GM21825 (cell line): ENCODE data around the gene PHC3.

Source experiments
- ATAC-seq: cut with Tn5 transposase; IDR thresholded peaks from one replicate; pipeline ENCODE4 v1.9.1; 2021; ENCODE audit warnings: mild to moderate bottlenecking, moderate library complexity; ENCODE audit not compliant: unreplicated experiment

PHC3 gene

DNA sequence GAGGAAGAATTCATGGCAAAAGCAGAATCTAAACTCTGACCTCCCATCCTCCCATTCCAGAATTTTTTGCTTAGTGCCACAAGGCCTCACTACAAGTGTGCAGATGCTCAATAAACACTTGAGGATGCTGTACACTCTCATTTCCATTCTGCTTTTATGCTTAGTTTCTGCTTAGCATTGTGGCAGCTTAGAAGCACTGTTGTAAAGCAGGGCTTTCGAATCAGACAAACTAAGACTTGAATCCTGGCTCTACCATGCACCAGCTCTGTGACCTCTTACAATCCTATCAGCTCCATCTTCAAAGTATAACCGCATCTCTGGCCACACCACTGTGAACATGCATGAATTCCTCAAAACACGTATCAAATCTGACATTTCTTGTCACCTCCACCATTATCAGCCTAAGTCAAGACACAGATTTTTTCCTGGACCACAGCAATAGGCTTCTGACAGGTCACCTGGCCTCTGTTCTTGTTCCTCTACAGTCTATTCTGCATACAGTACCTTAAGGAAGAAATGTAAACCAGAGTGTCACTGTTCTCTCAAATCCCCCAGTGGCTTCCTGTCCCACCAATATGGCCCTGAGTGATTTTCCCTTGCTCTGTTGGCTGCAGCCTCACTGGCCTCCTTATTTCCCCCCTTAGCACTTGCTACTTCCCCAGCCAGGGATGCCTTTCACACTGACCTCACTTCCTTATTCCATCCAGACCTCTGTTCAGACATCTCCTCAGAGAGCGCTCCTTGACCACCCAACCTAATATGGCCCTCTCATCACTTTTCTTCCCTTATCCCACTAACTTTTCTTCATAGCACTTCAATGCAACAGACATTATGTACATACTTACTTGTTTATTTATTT lies 8.1 kb upstream of the PHC3 start:
- no peak for ATAC-seq

DNA sequence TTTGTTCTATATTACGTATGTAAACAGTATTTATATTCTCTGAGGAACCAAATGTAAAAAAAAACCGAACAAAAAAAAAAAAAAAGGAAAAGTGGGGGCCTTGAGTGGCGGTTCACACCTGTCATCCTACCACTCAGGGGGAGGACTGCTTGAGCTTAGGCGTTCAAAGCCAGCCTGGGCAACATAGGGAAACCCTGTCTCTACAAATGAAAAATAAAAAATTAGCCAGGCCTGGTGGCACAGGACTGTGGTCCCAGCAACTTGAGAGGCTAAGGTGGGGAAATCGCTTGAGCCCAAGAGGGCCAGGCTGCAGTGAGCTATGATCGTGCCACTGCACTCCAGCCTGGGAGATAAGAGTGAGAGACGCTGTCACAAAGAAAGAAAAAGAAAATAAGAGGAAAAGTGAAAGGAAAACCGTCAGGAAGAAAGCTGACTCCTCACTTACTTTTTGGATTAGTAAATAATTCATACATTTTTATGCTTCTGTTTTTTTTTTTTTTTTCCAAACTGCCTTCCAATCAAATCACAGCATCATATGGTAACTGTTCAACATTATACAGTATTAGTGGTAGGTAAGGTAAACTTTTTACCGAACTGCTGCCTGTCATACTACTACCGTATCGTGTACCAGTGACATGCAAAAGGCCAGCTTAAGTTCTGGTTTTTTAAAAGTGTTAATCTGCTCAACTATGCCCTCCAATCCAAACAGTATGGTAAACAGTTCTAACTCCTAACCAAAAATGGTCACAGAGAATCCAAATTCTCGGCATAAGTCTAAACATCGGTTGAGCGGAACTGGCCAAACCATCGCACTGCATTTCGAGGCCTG lies 1.2 kb downstream of the PHC3 start:
- ATAC-seq: peak; percentile 23

DNA sequence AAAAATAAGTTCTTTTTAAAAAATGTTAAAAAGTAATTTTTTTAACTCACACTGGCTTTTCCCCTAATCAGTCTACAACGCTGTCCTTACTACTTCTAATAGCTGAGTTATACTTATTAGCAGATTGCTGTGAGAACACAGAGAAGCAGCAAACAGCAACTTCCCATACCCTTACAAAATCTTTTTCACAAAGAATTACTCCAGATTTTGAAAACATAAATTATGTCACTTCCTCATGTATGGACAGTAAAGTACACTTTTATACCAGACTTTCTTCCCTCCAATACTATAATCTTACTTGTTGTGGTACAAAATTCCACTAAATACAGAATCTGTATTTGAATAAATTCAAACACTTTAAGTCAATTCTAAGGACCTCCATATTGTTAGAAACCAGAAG lies 2.1 kb downstream of the PHC3 start:
- ATAC-seq: no peak

DNA sequence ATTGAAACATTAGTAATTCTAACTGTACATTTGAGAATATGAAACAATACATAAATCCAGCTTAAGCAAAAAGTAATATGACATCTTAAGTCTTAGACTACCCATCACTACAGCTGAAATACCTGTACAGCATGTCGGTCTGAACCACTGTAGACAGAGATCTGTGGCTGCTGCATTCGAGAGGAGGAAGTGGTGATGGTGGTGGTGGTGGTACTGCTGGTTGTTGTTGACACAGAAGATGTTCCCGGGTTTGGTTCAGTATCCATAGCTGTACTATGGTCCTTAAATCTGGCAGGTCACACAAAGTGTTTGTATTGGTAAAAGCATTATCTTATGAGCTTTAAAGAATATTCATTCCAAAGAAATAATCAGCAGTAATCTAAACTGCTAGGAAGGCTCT lies 2.9 kb downstream of the PHC3 start:
- peak; percentile 32 for ATAC-seq

DNA sequence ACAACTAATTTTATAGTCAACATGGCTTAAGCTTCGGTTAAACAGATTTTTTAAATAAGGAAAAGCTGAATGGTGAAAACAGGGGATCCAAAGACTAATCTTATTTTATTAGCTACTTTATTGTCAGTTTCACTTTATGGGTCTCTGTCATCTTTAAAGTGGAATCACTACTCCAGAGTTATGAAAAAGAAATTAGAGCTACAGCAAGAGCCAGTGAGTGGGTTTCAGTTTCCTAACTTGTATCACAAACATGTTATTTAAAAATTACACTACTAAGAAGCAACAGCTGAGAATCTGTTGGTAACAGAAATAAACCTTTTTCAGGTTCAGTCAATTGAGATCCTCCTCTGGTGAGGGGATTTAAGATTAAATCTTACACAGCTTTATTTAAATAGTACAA lies 10.0 kb downstream of the PHC3 start:
- peak; percentile 75 for ATAC-seq

DNA sequence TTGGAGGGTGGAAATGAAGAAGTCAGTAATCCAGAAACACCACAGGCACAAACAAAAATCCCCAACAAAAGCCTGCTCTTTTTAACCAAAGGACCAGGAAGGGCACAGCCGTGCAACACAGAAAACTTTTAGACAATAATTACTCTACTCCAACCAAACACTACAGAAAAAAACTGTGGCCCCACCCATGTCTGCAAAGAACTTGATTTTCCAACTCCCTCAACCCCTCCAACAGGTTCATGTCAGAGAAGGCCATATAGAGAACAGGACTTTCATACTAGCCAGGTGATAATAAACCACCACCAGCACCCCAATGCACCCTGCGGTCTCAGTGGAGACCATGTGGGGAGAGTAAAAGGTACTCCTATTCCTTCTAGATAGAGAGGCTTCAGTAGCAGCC lies 16.8 kb downstream of the PHC3 start:
- no peak for ATAC-seq

DNA sequence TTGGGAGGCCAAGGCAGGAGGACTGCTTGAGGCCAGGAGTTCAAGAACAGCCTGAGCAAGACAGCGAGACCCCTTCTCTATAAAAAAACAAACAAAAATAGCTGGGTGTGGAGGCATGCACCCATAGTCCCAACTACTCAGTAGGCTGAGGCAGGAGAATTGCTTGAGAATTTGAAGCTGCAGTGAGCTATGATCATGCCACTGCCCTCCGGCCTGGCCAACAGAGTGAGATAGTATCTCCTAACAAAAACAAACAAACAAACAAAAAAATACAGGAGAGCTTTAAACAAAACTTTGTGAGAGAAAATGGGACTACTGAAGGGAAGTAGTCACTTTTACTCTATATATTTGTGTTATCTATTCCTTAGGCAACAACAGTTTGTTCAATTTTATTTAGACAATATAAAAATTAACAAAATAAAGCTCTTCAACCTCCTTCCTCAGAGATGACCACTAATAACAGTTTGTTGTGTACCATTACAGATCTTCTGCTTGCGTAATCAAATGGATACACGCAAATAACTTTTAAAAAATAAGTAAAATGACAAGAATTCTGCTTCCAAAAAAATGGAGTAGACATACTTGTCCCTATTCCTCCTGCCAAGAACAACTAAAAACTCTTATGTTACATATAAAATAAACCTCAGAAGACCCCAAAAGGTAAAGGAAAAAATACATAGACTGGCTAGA lies 17.4 kb downstream of the PHC3 start:
- no peak for ATAC-seq

DNA sequence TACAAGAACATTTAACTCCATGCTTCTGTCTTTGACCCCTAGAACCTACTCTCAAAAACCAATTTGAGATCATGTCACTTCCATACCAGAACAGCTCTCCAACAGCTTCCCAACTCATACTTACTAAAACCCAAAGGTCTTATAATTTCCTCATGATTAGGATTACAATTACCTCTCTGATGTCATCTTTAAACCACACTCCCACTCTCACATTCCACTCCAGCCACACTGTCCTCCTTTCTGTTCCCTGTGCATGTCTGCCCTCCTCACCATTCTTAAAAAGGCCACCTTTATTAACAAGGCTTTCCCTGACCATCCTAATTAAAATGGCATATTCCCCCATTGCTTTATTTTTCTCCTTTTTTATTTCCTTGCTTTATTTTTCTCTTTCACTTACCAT lies 18.9 kb downstream of the PHC3 start:
- no peak for ATAC-seq

DNA sequence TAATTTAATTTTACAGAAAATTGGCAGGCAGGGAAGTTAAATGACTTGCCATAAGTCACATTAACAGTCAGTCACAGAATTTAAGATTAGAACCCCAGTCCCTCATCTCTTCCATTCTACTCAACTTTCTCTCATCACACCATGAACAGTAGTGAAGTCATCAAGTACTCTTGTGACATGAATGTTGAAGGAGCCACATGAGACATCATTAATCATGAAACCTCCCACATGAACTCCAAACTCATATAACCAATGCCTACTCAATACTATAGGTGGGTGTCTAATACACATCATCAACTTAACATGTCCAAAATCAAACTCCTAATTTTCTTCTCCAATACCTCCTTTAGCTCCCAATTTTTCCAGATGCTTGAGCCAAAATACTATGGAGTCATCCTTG lies 19.5 kb downstream of the PHC3 start:
- no peak for ATAC-seq

DNA sequence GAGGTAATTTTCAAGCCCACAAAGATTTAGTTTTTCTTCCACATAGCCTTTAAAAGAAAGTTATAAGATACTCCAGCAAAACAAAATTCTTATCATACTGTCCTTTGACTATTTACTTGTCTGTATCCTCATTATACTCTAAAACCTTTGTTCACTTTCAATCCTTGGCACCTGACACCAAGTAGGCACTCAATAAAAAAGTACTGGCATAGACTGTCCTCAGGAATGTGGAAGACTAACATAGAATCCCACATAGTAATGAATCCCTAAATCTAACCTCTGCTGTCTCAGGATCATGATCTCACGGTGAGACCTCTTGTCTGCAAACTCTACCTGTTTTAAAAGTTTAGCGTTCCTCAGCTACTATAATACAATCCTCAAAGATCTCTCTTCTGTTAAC lies 21.6 kb downstream of the PHC3 start:
- ATAC-seq: no peak

DNA sequence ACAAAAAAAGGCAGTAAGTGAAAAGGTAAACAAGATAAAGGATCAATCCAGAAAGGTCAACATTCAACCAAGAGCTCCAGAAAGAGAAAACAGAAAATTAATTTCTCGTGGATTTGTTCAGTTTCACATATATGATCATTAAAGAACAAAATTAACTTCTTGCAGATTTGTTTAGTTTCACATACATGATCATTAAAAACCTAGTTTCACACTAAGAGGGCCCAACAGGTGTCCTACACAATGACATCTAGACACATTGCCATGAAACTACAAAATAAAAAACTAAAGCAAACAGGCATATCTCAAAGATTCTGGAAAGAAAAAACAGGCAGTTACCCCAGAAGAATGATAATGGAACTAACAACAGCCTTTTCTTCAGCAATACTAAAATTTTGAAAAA lies 22.1 kb downstream of the PHC3 start:
- no peak for ATAC-seq

DNA sequence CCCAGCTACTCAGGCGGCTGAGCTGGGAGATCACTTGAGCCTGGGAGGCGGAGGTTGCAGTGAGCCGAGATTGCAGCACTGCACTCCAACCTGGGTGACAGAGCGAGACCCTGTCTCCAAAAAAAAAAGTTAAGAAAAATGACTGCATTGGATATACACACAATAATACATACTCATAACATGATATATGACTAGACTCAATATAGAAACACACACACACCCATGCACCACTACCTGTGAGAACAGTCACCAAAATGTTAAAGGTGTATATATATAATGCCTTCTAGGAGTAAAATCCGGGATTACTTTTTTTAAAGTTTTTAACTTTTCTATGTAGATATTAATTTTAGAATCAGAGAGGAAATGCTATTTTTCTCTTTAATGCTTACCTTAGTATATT lies 25.9 kb downstream of the PHC3 start:
- no peak for ATAC-seq

DNA sequence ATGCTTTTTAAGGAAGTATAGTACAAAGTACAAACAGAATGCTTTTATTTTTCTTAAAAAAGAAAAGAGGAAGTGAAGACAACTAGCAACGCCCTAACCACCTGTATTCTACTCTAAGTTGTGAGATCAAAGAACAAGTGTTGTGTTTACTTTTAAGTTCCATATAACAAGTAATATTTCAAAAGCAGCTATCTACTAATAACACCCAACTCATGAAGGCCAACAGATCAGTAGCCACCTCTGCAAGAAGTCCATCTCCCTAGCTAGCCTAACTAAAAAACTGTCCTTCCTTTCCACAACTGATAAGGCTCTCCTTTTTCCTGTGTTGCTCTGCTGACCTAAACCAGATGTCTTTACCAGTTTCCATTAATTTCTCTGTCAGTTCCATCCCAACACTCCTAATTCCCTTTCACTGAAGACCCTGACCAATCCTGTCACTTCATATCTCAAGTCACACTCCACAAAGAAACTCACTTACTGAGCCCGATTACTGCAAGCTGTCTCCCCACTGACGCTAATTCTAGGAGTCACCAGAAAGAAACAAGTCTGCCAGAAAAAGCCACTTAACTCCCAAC lies 26.9 kb downstream of the PHC3 start:
- ATAC-seq: peak; percentile 96

DNA sequence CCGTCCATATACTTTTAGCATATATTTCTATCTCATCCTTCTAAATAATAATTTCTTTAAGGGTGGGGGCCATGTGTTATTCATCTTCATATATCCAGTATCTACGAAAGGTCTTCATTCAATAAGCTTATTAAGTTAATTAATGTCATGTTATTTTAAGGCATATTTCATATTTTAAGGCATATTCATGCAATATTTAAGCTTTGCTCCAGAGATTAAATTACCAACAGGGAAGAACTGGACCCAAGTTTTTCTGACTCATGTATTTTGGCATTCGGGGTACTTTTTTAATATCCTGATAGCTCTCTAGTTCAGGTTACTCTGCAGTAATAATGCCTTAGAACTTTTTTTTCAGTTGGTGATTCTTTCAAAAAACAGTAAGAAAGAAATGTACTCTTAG lies 27.4 kb downstream of the PHC3 start:
- peak; percentile 9 for ATAC-seq

DNA sequence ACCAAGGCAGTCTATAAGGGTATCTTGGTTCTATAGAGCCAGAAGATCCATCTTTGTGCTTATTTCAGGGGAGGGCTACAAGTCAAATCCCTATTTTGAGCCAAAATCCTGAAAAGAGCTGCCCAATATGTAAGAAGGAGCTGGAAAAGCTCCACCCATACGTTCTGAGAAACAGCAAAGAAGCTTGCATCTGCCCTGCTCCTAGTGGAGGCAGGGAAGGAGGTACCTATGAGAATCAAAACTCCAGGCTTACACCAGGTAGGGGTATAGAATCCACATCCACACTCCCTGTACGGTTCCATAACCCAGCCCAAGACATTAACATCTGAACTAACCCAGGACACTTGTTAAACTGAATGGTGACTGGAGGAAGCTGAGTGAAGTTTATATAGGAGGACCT lies 30.0 kb downstream of the PHC3 start:
- no peak for ATAC-seq

DNA sequence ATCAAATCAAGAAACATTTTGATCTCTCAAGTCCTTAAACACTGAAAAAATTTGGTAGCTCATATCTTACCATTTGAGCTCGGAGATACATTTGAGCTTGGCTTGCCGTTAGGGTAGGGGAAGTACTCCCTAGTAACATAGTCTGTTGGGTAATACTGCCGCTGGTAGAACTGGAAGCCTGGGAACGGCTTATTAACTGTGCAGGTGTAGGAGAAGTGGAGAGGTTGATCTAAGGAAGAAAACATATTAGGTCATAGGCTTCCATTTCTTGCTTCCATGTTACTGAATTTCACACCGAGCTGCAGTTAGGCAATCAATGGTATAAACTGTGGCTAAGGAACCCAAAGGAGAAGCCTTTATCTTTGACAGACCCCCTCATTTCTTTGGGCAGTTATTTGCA lies 32.5 kb downstream of the PHC3 start:
- no peak for ATAC-seq

DNA sequence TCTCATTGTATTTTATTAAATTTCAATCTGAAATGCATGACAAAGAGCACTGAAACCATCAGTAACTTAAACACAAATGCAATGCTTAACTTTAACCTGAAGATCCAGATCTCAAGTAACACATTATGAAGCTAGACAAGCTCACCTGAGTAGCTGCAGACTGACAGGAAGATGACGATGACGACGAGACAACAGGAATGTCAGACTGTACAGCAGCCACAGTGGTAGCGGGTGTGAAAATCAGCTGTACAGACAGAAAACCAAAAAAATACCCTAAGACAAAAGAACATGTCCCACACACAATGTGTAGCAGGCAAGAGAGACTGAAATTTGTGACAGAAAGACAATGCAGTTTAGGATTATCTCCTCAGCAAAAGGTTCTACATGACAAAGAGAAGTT lies 36.3 kb downstream of the PHC3 start:
- no peak for ATAC-seq

DNA sequence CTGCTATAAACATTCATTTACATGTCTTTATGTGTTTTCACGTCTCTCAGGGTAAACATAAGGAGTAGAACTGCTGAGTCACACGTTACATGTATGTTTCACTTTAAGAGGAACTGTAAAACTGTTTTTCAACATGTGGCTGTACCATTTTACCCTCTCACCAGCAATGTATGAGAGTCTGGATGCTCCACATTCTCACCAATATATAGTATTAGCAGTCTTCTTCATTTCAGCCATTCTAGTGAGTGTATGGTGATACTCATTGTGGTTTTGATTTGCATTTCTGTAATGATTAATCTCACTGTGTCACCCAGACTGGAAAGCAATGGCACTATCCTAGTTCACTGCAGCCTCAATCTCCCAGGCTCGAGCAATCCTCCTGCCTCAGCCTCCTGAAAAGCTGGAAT lies 37.1 kb downstream of the PHC3 start:
- peak; percentile 94 for ATAC-seq

DNA sequence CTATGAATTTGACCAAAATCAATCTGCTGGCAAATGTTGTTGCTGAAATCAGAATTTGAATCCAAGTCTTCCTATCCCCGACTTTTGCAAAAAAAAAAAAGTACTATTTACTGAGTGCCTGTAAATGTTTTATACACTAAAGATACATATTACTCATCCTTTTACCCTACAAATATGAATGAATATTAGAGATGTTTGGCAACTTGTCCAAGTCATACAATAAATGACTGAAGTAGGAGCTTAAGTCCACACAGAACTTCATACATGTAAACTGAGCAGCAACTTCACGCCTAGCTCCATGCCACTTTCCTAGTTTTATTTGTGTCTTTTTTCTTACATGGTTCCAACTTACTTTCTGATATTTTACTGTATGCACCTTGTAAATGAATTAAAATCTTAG lies 39.2 kb downstream of the PHC3 start:
- no peak for ATAC-seq

DNA sequence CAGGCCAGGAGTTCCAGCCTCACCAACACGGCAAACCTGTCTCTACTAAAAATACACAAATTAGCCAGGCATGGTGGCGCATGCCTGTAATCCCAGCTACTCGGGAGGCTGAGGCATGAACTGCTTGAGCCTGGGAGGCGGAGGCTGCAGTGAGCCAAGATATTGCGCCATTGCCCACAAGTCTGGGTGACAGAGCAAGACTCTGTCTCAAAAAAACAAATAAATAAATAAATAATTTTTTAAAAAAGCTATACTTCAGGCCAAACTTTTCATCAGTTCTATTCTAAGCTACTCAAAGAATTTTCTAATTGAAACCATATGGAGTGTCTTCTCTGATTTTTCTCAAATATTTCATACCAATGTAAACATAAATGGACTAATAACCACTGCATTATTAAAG lies 43.5 kb downstream of the PHC3 start:
- no peak for ATAC-seq

DNA sequence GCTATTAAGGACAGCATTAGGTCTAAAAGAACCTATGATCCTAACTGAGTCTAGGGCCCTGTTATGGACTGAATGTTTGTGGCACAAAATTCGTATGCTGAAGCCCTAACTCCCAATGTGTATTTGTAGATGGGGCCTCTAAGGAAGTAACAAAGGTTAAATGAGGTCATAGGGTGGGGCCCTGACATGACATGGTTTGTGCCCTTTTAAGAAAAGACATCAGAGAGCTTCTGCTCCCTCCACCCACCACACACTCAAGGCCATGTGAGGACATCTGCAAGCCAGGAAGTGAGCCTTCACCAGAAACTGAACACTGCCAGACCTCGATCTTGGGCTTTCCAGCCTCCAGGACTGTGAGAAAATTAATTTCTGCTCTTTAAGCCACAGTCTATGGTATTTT lies 49.2 kb downstream of the PHC3 start:
- no peak for ATAC-seq
